SH-SY5Y (cell line): ENCODE measurements around the gene NRG2.

Experiments used
- GATA2 ChIP-seq: IDR thresholded peaks from 2 replicates; pipeline ENCODE4 v1.6.1; 2011; ENCODE audit warnings: mild to moderate bottlenecking, low read depth, low read length
- GATA3 ChIP-seq: IDR thresholded peaks from 2 replicates; pipeline ENCODE4 v1.6.1; 2011; ENCODE audit warnings: low read depth, mild to moderate bottlenecking, low read length, moderate library complexity

GRCh38 chr5:139964266-139964993 lies 78.7 kb downstream of the NRG2 start:
- no peak for TF ChIP-seq GATA2
- no peak for TF ChIP-seq GATA3
